IMR-90 (cell line): ENCODE results near the gene PHKB. TPM values are rescaled to one million over a fixed set of nuclear protein-coding genes. Genes with fewer than 3 reads are reported as not detected.

Experiments
- ATAC-seq: fragments of 200-7000 bp; cut with Tn5 transposase; 2 replicates; pipeline ENCODE4 v1.9.1; 2020; ENCODE audit warnings: low read depth, mild to moderate bottlenecking, moderate library complexity
- BruUV-seq: library from RNA; stranded (reverse); fragments of 400-500 nt; replicated peaks from 2 replicates; lab custom pipeline; 2021; lab: Mats Ljungman, UMichigan
- CTCF ChIA-PET: fragments of 300-600 bp; formaldehyde crosslinking; extraction: SDS; loops from one replicate; lab custom pipeline; 2021; ENCODE audit warnings: antibody characterized with exemption; lab: Yijun Ruan, JAX
- POLR2A ChIA-PET: fragments of 300-600 bp; sonication (Branson Sonifier 250); formaldehyde crosslinking; loops from one replicate; lab custom pipeline; 2022; ENCODE audit warnings: antibody characterized with exemption; ENCODE audit not compliant: unreplicated experiment; lab: Charles Lee
- DNase-seq: peaks from one replicate; pipeline ENCODE4 v3.0.0; 2013
- H2AFZ ChIP-seq: replicated peaks from 2 replicates; pipeline ENCODE3; 2013; ENCODE audit warnings: low read length, mild to moderate bottlenecking; ENCODE audit not compliant: poor library complexity
- H2AK5ac ChIP-seq: 2 replicates; pipeline ENCODE4 v1.6.1; 2013; ENCODE audit warnings: low read depth, low read length, inconsistent platforms
- H2AK9ac ChIP-seq: replicated peaks from 2 replicates; pipeline ENCODE3; 2013; ENCODE audit warnings: mild to moderate bottlenecking, low read depth, low read length, moderate library complexity; ENCODE audit not compliant: poor library complexity
- H2BK120ac ChIP-seq: 2 replicates; pipeline ENCODE4 v1.6.1; 2013; ENCODE audit warnings: low read depth, low read length, inconsistent platforms
- H2BK15ac ChIP-seq: 3 replicates; pipeline ENCODE4 v1.6.1; 2013; ENCODE audit warnings: low read depth, low read length, inconsistent platforms
- H2BK20ac ChIP-seq: 2 replicates; pipeline ENCODE4 v1.6.1; 2013; ENCODE audit warnings: low read depth, mild to moderate bottlenecking, inconsistent platforms, low read length, moderate library complexity
- H2BK5ac ChIP-seq: 2 replicates; pipeline ENCODE4 v1.6.1; 2013; ENCODE audit warnings: mild to moderate bottlenecking, low read depth, low read length, inconsistent platforms; ENCODE audit not compliant: poor library complexity, severe bottlenecking
- H3K14ac ChIP-seq: replicated peaks from 2 replicates; pipeline ENCODE4 v1.6.1; 2013; ENCODE audit warnings: low read depth, low read length, inconsistent platforms
- H3K18ac ChIP-seq: 2 replicates; pipeline ENCODE4 v1.6.1; 2013; ENCODE audit warnings: low read depth, low read length, control low read depth
- H3K23ac ChIP-seq: 2 replicates; pipeline ENCODE4 v1.6.1; 2013; ENCODE audit warnings: low read depth, low read length, inconsistent platforms
- H3K27ac ChIP-seq: 2 replicates; pipeline ENCODE4 v1.5.1; 2013; ENCODE audit warnings: mild to moderate bottlenecking, control low read depth, low read length; ENCODE audit not compliant: insufficient read depth
- H3K27me3 ChIP-seq: 2 replicates; pipeline ENCODE4 v1.6.1; 2013; ENCODE audit warnings: low read length; ENCODE audit not compliant: control insufficient read depth, insufficient read depth
- H3K36me3 ChIP-seq: 2 replicates; pipeline ENCODE4 v1.6.1; 2013; ENCODE audit warnings: low read length, mixed read lengths; ENCODE audit not compliant: control insufficient read depth, insufficient read depth
- H3K4ac ChIP-seq: 2 replicates; pipeline ENCODE4 v1.6.1; 2013; ENCODE audit warnings: low read depth, low read length, inconsistent platforms
- H3K4me1 ChIP-seq: 2 replicates; pipeline ENCODE4 v1.6.1; 2013; ENCODE audit warnings: low read length, mixed read lengths; ENCODE audit not compliant: control insufficient read depth, insufficient read depth
- H3K4me2 ChIP-seq: 2 replicates; pipeline ENCODE4 v1.6.1; 2013; ENCODE audit warnings: low read depth, mild to moderate bottlenecking, control low read depth, low read length, moderate library complexity
- H3K4me3 ChIP-seq: 2 replicates; pipeline ENCODE4 v1.5.1; 2013; ENCODE audit warnings: low read depth, mild to moderate bottlenecking, control low read depth, low read length, moderate library complexity; ENCODE audit not compliant: insufficient read depth
- H3K56ac ChIP-seq: 2 replicates; pipeline ENCODE4 v1.6.1; 2013; ENCODE audit warnings: low read length, inconsistent platforms; ENCODE audit not compliant: insufficient read depth; ENCODE audit errors: extremely low read depth
- H3K79me1 ChIP-seq, 2 experiments: 2 replicates each; pipeline ENCODE4 v1.6.1; 2013; ENCODE audit warnings: low read length in 2 of 2, inconsistent platforms in 1 of 2, low read depth in 1 of 2
- H3K9ac ChIP-seq: 2 replicates; pipeline ENCODE4 v1.6.1; 2013; ENCODE audit warnings: low read depth, low read length, control low read depth
- H3K9me1 ChIP-seq: 2 replicates; pipeline ENCODE4 v1.6.1; 2013; ENCODE audit warnings: low read length, inconsistent platforms; ENCODE audit not compliant: insufficient read depth
- H3K9me3 ChIP-seq: 2 replicates; pipeline ENCODE4 v1.6.1; 2013; ENCODE audit warnings: low read length; ENCODE audit not compliant: control insufficient read depth, insufficient read depth
- H4K20me1 ChIP-seq: 2 replicates; pipeline ENCODE4 v1.6.1; 2013; ENCODE audit warnings: low read length, inconsistent platforms; ENCODE audit not compliant: insufficient read depth
- H4K5ac ChIP-seq: 2 replicates; pipeline ENCODE4 v1.6.1; 2013; ENCODE audit warnings: mild to moderate bottlenecking, low read depth, low read length, control low read depth
- H4K8ac ChIP-seq, 2 experiments: 2 replicates each; pipeline ENCODE4 v1.6.1; 2013; ENCODE audit warnings: low read depth in 2 of 2, low read length in 2 of 2, control low read depth in 1 of 2, inconsistent platforms in 1 of 2
- H4K91ac ChIP-seq: 2 replicates; pipeline ENCODE4 v1.6.1; 2013; ENCODE audit warnings: low read depth, low read length, inconsistent platforms; ENCODE audit not compliant: insufficient read depth
- BHLHE40 ChIP-seq: fragments of 150-350 bp; IDR thresholded peaks from 2 replicates; pipeline ENCODE4 v1.6.1; 2016; ENCODE audit warnings: mild to moderate bottlenecking, low read depth, low read length
- CEBPB ChIP-seq: IDR thresholded peaks from 2 replicates; pipeline ENCODE4 v1.6.1; 2012; ENCODE audit warnings: low read depth, low read length, improper control_type of control experiment
- CHD1 ChIP-seq: IDR thresholded peaks from 2 replicates; pipeline ENCODE4 v1.6.1; 2012; ENCODE audit warnings: low read depth, low read length, improper control_type of control experiment
- CTCF ChIP-seq: conservative IDR thresholded peaks from 2 replicates; pipeline ENCODE4 v1.5.1; 2012; ENCODE audit warnings: mild to moderate bottlenecking, low read depth, low read length, improper control_type of control experiment
- ELK1 ChIP-seq: fragments of 150-350 bp; IDR thresholded peaks from 2 replicates; pipeline ENCODE4 v1.6.1; 2016; ENCODE audit warnings: low read depth, mild to moderate bottlenecking, low read length, moderate library complexity, borderline replicate concordance
- FOS ChIP-seq: fragments of 150-350 bp; IDR thresholded peaks from 2 replicates; pipeline ENCODE4 v1.6.1; 2016; ENCODE audit warnings: low read depth, low read length
- MAFK ChIP-seq: IDR thresholded peaks from 2 replicates; pipeline ENCODE4 v1.6.1; 2012; ENCODE audit warnings: low read depth, low read length, improper control_type of control experiment
- MAZ ChIP-seq: IDR thresholded peaks from 2 replicates; pipeline ENCODE4 v1.6.1; 2012; ENCODE audit warnings: low read depth, mild to moderate bottlenecking, low read length, improper control_type of control experiment, moderate library complexity, borderline replicate concordance
- MXI1 ChIP-seq: IDR thresholded peaks from 2 replicates; pipeline ENCODE4 v1.6.1; 2012; ENCODE audit warnings: low read depth, mild to moderate bottlenecking, low read length, moderate library complexity, borderline replicate concordance
- NFE2L2 ChIP-seq: fragments of 150-350 bp; IDR thresholded peaks from 2 replicates; pipeline ENCODE4 v1.6.1; 2016; ENCODE audit warnings: low read depth, mild to moderate bottlenecking, low read length
- POLR2A ChIP-seq: IDR thresholded peaks from 2 replicates; pipeline ENCODE4 v1.6.1; 2012; ENCODE audit warnings: mild to moderate bottlenecking, low read depth, low read length
- RAD21 ChIP-seq: IDR thresholded peaks from 2 replicates; pipeline ENCODE4 v1.6.1; 2012; ENCODE audit warnings: low read length, improper control_type of control experiment
- RCOR1 ChIP-seq: IDR thresholded peaks from 2 replicates; pipeline ENCODE4 v1.6.1; 2012; ENCODE audit warnings: mild to moderate bottlenecking, low read length, improper control_type of control experiment; ENCODE audit not compliant: insufficient replicate concordance
- RFX5 ChIP-seq: IDR thresholded peaks from 2 replicates; pipeline ENCODE4 v1.8.0; 2012; ENCODE audit warnings: low read depth, mild to moderate bottlenecking, low read length, moderate library complexity
- SMC3 ChIP-seq: fragments of 150-350 bp; IDR thresholded peaks from 2 replicates; pipeline ENCODE4 v1.6.1; 2016; ENCODE audit warnings: low read depth, mild to moderate bottlenecking, antibody characterized with exemption, low read length, moderate library complexity
- USF2 ChIP-seq: fragments of 150-350 bp; IDR thresholded peaks from 2 replicates; pipeline ENCODE4 v1.6.1; 2017; ENCODE audit warnings: mild to moderate bottlenecking, antibody characterized with exemption, low read length, low read depth
- WGBS, 2 experiments: methylation state at CpG; one replicate each; pipeline versions ENCODE4 v1.1.5 to v1.1.7; 2013; ENCODE audit warnings: missing lambda C conversion rate in 2 of 2; ENCODE audit not compliant: insufficient read length in 1 of 2; ENCODE audit errors: extremely low coverage in 2 of 2; 5-methylcytosine and 5-hydroxymethylcytosine counted together
- dilution Hi-C: fragments of 300-500 bp; cut with HindIII; formaldehyde crosslinking; loops from one replicate; pipeline ENCODE4 v1.14.3; 2018; ENCODE audit warnings: low sequenced_read_pairs; ENCODE audit not compliant: unreplicated experiment
- in situ Hi-C: fragments of 300-500 bp; cut with MboI; formaldehyde crosslinking; loops from 3 replicates; pipeline ENCODE4 v1.14.3; 2019; ENCODE audit warnings: low sequenced_read_pairs, inconsistent platforms, mixed read lengths
- intact Hi-C: fragments of 100-400 bp; cut with micrococcal nuclease; formaldehyde crosslinking; loops from 2 replicates; pipeline ENCODE4 v1.10.0; 2022
- polyA plus RNA-seq, 3 experiments: library from polyadenylated mRNA; depleted of rRNA; stranded (reverse); fragments of >200 nt; gene quantifications; 2 replicates each; pipeline ENCODE4 v1.2.3, GENCODE V29; 2012; ENCODE audit warnings: low replicate concordance in 1 of 3
- total RNA-seq: library from RNA; depleted of rRNA; stranded (reverse); fragments of >200 nt; gene quantifications from 2 replicates; pipeline ENCODE4 v1.2.3, GENCODE V29; 2012

PHKB gene
- total and polyA plus RNA-seq, 2 of the 4 experiments (the other 2 are of a cell fraction): 24.2 to 58.6 TPM

GRCh38 chr16:47724115-47724785, 263.1 kb downstream of the PHKB start:
- 100% methylated on average over 1 of the region's 5 CpGs; no CpG with 5 or more reads in 1 of the 2 experiments for WGBS, 2 experiments
- Histone ChIP-seq H3K27ac (no peak overlapping the region), H3K27me3 (no peaks in the 10 kb centered on the region), H2AK9ac (no peak overlapping the region), H3K4ac (no peak overlapping the region), H3K4me3 (no peak overlapping the region), H4K8ac (no peak overlapping the region), H2BK20ac (no peak overlapping the region), H3K56ac (no peak overlapping the region), H3K14ac (no peak overlapping the region), H3K9me3 (no peaks in the 10 kb centered on the region), H2BK5ac (no peak overlapping the region), H4K20me1 (no peaks in the 10 kb centered on the region), H3K4me1 (no peaks in the 10 kb centered on the region), H2BK120ac (no peak overlapping the region), H3K18ac (no peak overlapping the region), H4K91ac (no peak overlapping the region), H3K9me1 (no peaks in the 10 kb centered on the region), H3K4me2 (no peak overlapping the region), H3K23ac (no peak overlapping the region), H2AFZ (no peak overlapping the region), H2BK15ac (no peak overlapping the region), H3K36me3 (no peaks in the 10 kb centered on the region), H3K9ac (no peak overlapping the region), H4K5ac (no peak overlapping the region), H2AK5ac (no peak overlapping the region), H3K79me1 (no peaks in the 10 kb centered on the region)
- intact Hi-C loops (no loop called here), in situ Hi-C loops (no loop called here), dilution Hi-C loops (no loop called here)
- POLR2A ChIA-PET: no interaction called here
- CTCF ChIA-PET: interaction anchor here (0.8 kb wide), 1 partner anchor 37 kb away, joined by 4 read pairs; no protein-coding TSS in a partner anchor
- DNase-seq (no peak), ATAC-seq (no peak)
- TF ChIP-seq FOS: no peak
- no peak for TF ChIP-seq CTCF
- TF ChIP-seq MAFK: no peak
- TF ChIP-seq ELK1: no peak
- TF ChIP-seq RFX5: no peak
- TF ChIP-seq CEBPB: no peak
- no peak for TF ChIP-seq USF2
- TF ChIP-seq NFE2L2: no peak
- TF ChIP-seq SMC3: no peak
- no peak for TF ChIP-seq MXI1
- TF ChIP-seq POLR2A: no peak
- no peak for TF ChIP-seq RAD21
- no peak for TF ChIP-seq CHD1
- no peak for TF ChIP-seq BHLHE40
- no peak for TF ChIP-seq MAZ
- TF ChIP-seq RCOR1: no peak
- no TSS peak for BruUV-seq
